Measurements from ENCODE around the gene SORCS2. TPM values are rescaled to one million over a fixed set of nuclear protein-coding genes. Genes with fewer than 3 reads are reported as not detected.

Gene SORCS2
- polyA plus RNA-seq, 1 of the 3 experiments (the other 2 are of a cell fraction), result 1.6 TPM

DNA sequence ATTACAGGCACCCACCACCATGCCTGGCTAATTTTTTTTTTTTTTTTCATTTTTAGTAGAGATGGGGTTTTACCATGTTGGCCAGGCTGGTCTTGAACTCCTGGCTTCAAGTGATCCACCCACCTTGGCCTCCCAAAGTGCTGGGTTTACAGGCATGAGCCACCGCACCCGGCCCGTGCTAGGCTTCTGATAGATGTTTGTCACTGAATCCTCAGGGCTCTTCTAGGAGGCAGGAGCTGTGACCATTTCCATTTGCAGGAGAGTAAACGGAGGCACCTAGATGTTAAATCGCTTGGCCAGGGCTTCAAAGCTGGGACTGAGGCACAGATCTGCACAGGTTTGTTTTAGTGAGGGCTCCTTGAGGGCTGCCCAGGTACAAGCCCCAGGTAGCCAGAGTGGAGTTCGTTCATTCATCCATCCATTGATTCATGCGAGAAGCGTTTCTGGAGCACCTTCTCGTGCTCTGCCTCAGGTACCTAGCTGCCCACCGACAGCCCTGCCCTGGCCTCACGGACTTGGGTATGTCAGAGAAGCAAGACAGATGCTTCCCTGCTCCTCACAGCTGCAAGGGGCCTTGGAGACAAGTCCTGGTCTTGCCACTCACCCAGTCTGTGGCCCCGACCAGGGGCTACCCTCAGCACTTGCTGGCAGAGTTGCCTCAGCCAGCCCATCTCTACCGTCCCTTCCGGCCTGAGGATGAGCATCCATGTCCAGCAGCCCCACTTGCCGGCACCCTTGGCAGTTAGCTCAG, 136.0 kb downstream of the SORCS2 start (continued):
- no peak for TF ChIP-seq RFX5 (IDR thresholded peaks at IDR 0.05; ENCODE audit: low read length)
- no peak for TF ChIP-seq MAX (IDR thresholded peaks at IDR 0.05; ENCODE audit: low read depth)

GRCh38 chr4:7328913-7329638, 136.7 kb downstream of the SORCS2 start:
- 44% methylated on average over 11 of the region's 22 CpGs for WGBS (ENCODE audit: low lambda C conversion rate)
- no peak overlapping the region for H3K9ac ChIP-seq

More at GRCh38 chr4:7328913-7329638, 136.7 kb downstream of the SORCS2 start:
- CTCF ChIA-PET, result interaction anchor here (0.7 kb wide), 1 partner anchor 137 kb away, joined by 3 read pairs; no protein-coding TSS in a partner anchor
- POLR2A ChIA-PET, result no interaction called here
- H3K4me2 ChIP-seq, result peak overlapping the region; percentile 53; the same call in 1 of the 2 replicates
- H3F3A ChIP-seq (replicated peaks; ENCODE audit: insufficient read depth), result no peaks in the 10 kb centered on the region
- no peaks in the 10 kb centered on the region for H3K27me3 ChIP-seq (ENCODE audit: insufficient read depth)
- DNase-seq, result no peak
- no peaks in the 10 kb centered on the region for H3K79me2 ChIP-seq (ENCODE audit: insufficient read depth)
- H3K9me3 ChIP-seq, result no peaks in the 10 kb centered on the region
- peaks cover 0 to 10% of the 10 kb centered on the region in 2 experiments; a peak in 3 of 4 replicates for H3K4me1 ChIP-seq (ENCODE audit: control insufficient read depth in 1 of 2, insufficient read depth in 2 of 2, low read depth in 1 of 2, low read length in 1 of 2)
- peak overlapping the region; percentile 44; the same call in 1 of the 2 replicates for H2AFZ ChIP-seq (ENCODE audit: low read depth)
- H3K27ac ChIP-seq (ENCODE audit: low read depth in 2 of 2, low read length in 1 of 2), result peak overlapping the region in 1 of 2 experiments; percentile 42; a peak in 1 of 4 replicates
- no peaks in the 10 kb centered on the region for H3K9me2 ChIP-seq
- H3K36me3 ChIP-seq (replicated peaks in 1 of 2; ENCODE audit: control insufficient read depth in 1 of 2, insufficient read depth in 2 of 2, low read length in 1 of 2), result no peaks in the 10 kb centered on the region
- no peaks in the 10 kb centered on the region for H4K20me1 ChIP-seq (ENCODE audit: insufficient read depth)
- TF ChIP-seq CTCF (IDR thresholded peaks at IDR 0.05) (peak; percentile 38), ZBTB33 (IDR thresholded peaks at IDR 0.05; ENCODE audit: borderline replicate concordance, low read depth) (no peak), MXI1 (IDR thresholded peaks at IDR 0.05; ENCODE audit: low read depth, low read length) (no peak), TEAD4 (IDR thresholded peaks at IDR 0.05; ENCODE audit: borderline replicate concordance, insufficient read depth) (no peak), YY1 (IDR thresholded peaks at IDR 0.05; ENCODE audit: low read depth) (no peak), FOSL2 (IDR thresholded peaks at IDR 0.05; ENCODE audit: borderline replicate concordance, low read depth) (peak; percentile 63; the same call in 1 of the 2 replicates), JUND (IDR thresholded peaks at IDR 0.05) (no peak), RXRA (IDR thresholded peaks at IDR 0.05; ENCODE audit: borderline replicate concordance, low read depth) (no peak), RFX5 (IDR thresholded peaks at IDR 0.05; ENCODE audit: low read length) (no peak), TCF12 (IDR thresholded peaks at IDR 0.05) (peak; percentile 57; the same call in 1 of the 2 replicates), MAX (IDR thresholded peaks at IDR 0.05; ENCODE audit: low read depth) (peak; percentile 83), NFIC (IDR thresholded peaks at IDR 0.05; ENCODE audit: borderline replicate concordance) (peak; percentile 84)
- TF ChIP-seq, protein P1, sequence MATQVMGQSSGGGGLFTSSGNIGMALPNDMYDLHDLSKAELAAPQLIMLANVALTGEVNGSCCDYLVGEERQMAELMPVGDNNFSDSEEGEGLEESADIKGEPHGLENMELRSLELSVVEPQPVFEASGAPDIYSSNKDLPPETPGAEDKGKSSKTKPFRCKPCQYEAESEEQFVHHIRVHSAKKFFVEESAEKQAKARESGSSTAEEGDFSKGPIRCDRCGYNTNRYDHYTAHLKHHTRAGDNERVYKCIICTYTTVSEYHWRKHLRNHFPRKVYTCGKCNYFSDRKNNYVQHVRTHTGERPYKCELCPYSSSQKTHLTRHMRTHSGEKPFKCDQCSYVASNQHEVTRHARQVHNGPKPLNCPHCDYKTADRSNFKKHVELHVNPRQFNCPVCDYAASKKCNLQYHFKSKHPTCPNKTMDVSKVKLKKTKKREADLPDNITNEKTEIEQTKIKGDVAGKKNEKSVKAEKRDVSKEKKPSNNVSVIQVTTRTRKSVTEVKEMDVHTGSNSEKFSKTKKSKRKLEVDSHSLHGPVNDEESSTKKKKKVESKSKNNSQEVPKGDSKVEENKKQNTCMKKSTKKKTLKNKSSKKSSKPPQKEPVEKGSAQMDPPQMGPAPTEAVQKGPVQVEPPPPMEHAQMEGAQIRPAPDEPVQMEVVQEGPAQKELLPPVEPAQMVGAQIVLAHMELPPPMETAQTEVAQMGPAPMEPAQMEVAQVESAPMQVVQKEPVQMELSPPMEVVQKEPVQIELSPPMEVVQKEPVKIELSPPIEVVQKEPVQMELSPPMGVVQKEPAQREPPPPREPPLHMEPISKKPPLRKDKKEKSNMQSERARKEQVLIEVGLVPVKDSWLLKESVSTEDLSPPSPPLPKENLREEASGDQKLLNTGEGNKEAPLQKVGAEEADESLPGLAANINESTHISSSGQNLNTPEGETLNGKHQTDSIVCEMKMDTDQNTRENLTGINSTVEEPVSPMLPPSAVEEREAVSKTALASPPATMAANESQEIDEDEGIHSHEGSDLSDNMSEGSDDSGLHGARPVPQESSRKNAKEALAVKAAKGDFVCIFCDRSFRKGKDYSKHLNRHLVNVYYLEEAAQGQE (IDR thresholded peaks at IDR 0.05; ENCODE audit: low read depth, low read length), result no peak
- H3K4me3 ChIP-seq (ENCODE audit: low read depth in 2 of 2, low read length in 1 of 2), result no peak overlapping the region

All from SK-N-SH (cell line).